ENCODE measurements around the gene HLA-A.
"Not testable (repeated sequence)": the region's sequence is repeated elsewhere in the genome, so short reads cannot be mapped to it uniquely, and the experiment has no call there.

HLA-A gene

GRCh38 chr6:29924287-29924686 is 18.0 kb upstream of the HLA-A start:
- peaks cover 10% of the 10 kb centered on the region for H3K4me1 ChIP-seq (ENCODE audit: control insufficient read depth, insufficient read depth, low read length)
- no peaks in the 10 kb centered on the region for H3K27me3 ChIP-seq (ENCODE audit: control insufficient read depth, insufficient read depth, low read length)
- H3K9ac ChIP-seq (ENCODE audit: low read length), result no peak overlapping the region
- H3K36me3 ChIP-seq (ENCODE audit: control insufficient read depth, insufficient read depth, low read length), result no peaks in the 10 kb centered on the region
- no peaks in the 10 kb centered on the region for H3K9me3 ChIP-seq (ENCODE audit: control insufficient read depth, low read length)
- H3K4me3 ChIP-seq (ENCODE audit: low read length), result no peak overlapping the region

- Histone ChIP-seq H3K9me3 (ENCODE audit: control insufficient read depth, low read length) (no peaks in the 10 kb centered on the region), H3K9ac (ENCODE audit: low read length) (no peak overlapping the region), H3K4me3 (ENCODE audit: low read length) (no peak overlapping the region), H3K36me3 (ENCODE audit: control insufficient read depth, insufficient read depth, low read length) (no peaks in the 10 kb centered on the region), H3K27me3 (ENCODE audit: control insufficient read depth, insufficient read depth, low read length) (no peaks in the 10 kb centered on the region), H3K4me1 (ENCODE audit: control insufficient read depth, insufficient read depth, low read length) (peaks cover 10% of the 10 kb centered on the region)
Observed at GRCh38 chr6:29924731-29925130, 17.6 kb upstream of the HLA-A start.

- no peaks in the 10 kb centered on the region for H3K9me3 ChIP-seq (ENCODE audit: control insufficient read depth, low read length)
- H3K9ac ChIP-seq (ENCODE audit: low read length), result peak overlapping the region; percentile 98
- no peak overlapping the region for H3K4me3 ChIP-seq (ENCODE audit: low read length)
- H3K4me1 ChIP-seq (ENCODE audit: control insufficient read depth, insufficient read depth, low read length), result peaks cover 10% of the 10 kb centered on the region
- no peaks in the 10 kb centered on the region for H3K27me3 ChIP-seq (ENCODE audit: control insufficient read depth, insufficient read depth, low read length)
- H3K36me3 ChIP-seq (ENCODE audit: control insufficient read depth, insufficient read depth, low read length), result no peaks in the 10 kb centered on the region
Observed at GRCh38 chr6:29925321-29925720, 17.0 kb upstream of the HLA-A start.

GRCh38 chr6:29925727-29926412 is 16.5 kb upstream of the HLA-A start:
- Histone ChIP-seq H3K4me3 (ENCODE audit: low read length) (peak overlapping the region; percentile 17), H3K36me3 (ENCODE audit: control insufficient read depth, insufficient read depth, low read length) (no peaks in the 10 kb centered on the region), H3K4me1 (ENCODE audit: control insufficient read depth, insufficient read depth, low read length) (peaks cover 10% of the 10 kb centered on the region), H3K27me3 (ENCODE audit: control insufficient read depth, insufficient read depth, low read length) (no peaks in the 10 kb centered on the region), H3K9me3 (ENCODE audit: control insufficient read depth, low read length) (no peaks in the 10 kb centered on the region), H3K9ac (ENCODE audit: low read length) (peak overlapping the region; percentile 98)

- Histone ChIP-seq H3K4me3 (ENCODE audit: low read length) (peak overlapping the region; percentile 17), H3K9ac (ENCODE audit: low read length) (peak overlapping the region; percentile 98), H3K27me3 (ENCODE audit: control insufficient read depth, insufficient read depth, low read length) (no peaks in the 10 kb centered on the region), H3K4me1 (ENCODE audit: control insufficient read depth, insufficient read depth, low read length) (peaks cover 10% of the 10 kb centered on the region), H3K36me3 (ENCODE audit: control insufficient read depth, insufficient read depth, low read length) (no peaks in the 10 kb centered on the region), H3K9me3 (ENCODE audit: control insufficient read depth, low read length) (no peaks in the 10 kb centered on the region)
Observed at GRCh38 chr6:29926413-29927274, 15.7 kb upstream of the HLA-A start.

- Histone ChIP-seq H3K9ac (ENCODE audit: low read length) (peak overlapping the region; percentile 98), H3K36me3 (ENCODE audit: control insufficient read depth, insufficient read depth, low read length) (no peaks in the 10 kb centered on the region), H3K4me3 (ENCODE audit: low read length) (peak overlapping the region; percentile 17)
Observed at GRCh38 chr6:29927275-29927569, 15.1 kb upstream of the HLA-A start.

GRCh38 chr6:29927841-29928388 is 14.4 kb upstream of the HLA-A start:
- Histone ChIP-seq H3K36me3 (ENCODE audit: control insufficient read depth, insufficient read depth, low read length) (no peaks in the 10 kb centered on the region), H3K4me1 (ENCODE audit: control insufficient read depth, insufficient read depth, low read length) (peaks cover 10% of the 10 kb centered on the region), H3K4me3 (ENCODE audit: low read length) (no peak overlapping the region), H3K9ac (ENCODE audit: low read length) (peak overlapping the region; percentile 98), H3K27me3 (ENCODE audit: control insufficient read depth, insufficient read depth, low read length) (no peaks in the 10 kb centered on the region), H3K9me3 (ENCODE audit: control insufficient read depth, low read length) (no peaks in the 10 kb centered on the region)

More at GRCh38 chr6:29927275-29927569, 15.1 kb upstream of the HLA-A start:
- Histone ChIP-seq H3K4me1 (ENCODE audit: control insufficient read depth, insufficient read depth, low read length) (peaks cover 10% of the 10 kb centered on the region), H3K27me3 (ENCODE audit: control insufficient read depth, insufficient read depth, low read length) (no peaks in the 10 kb centered on the region), H3K9me3 (ENCODE audit: control insufficient read depth, low read length) (no peaks in the 10 kb centered on the region)

- H3K9me3 ChIP-seq (ENCODE audit: control insufficient read depth, low read length); H3K36me3 ChIP-seq (ENCODE audit: control insufficient read depth, insufficient read depth, low read length); H3K27me3 ChIP-seq (ENCODE audit: control insufficient read depth, insufficient read depth, low read length); H3K4me3 ChIP-seq (ENCODE audit: low read length); H3K9ac ChIP-seq (ENCODE audit: low read length): not testable (repeated sequence)
- peaks cover 10% of the 10 kb centered on the region for H3K4me1 ChIP-seq (ENCODE audit: control insufficient read depth, insufficient read depth, low read length)
Observed at GRCh38 chr6:29930047-29930446, 12.3 kb upstream of the HLA-A start.

GRCh38 chr6:29933955-29934354 is 8.4 kb upstream of the HLA-A start:
- no peaks in the 10 kb centered on the region for H3K9me3 ChIP-seq (ENCODE audit: control insufficient read depth, low read length)
- no peaks in the 10 kb centered on the region for H3K36me3 ChIP-seq (ENCODE audit: control insufficient read depth, insufficient read depth, low read length)

GRCh38 chr6:29935273-29935955 is 6.9 kb upstream of the HLA-A start:
- Histone ChIP-seq H3K9me3 (ENCODE audit: control insufficient read depth, low read length) (no peaks in the 10 kb centered on the region), H3K4me1 (ENCODE audit: control insufficient read depth, insufficient read depth, low read length) (no peaks in the 10 kb centered on the region), H3K9ac (ENCODE audit: low read length) (no peak overlapping the region), H3K27me3 (ENCODE audit: control insufficient read depth, insufficient read depth, low read length) (no peaks in the 10 kb centered on the region), H3K4me3 (ENCODE audit: low read length) (no peak overlapping the region), H3K36me3 (ENCODE audit: control insufficient read depth, insufficient read depth, low read length) (no peaks in the 10 kb centered on the region)

More at GRCh38 chr6:29933955-29934354, 8.4 kb upstream of the HLA-A start:
- Histone ChIP-seq H3K4me1 (ENCODE audit: control insufficient read depth, insufficient read depth, low read length) (no peaks in the 10 kb centered on the region), H3K9ac (ENCODE audit: low read length) (no peak overlapping the region), H3K4me3 (ENCODE audit: low read length) (no peak overlapping the region), H3K27me3 (ENCODE audit: control insufficient read depth, insufficient read depth, low read length) (no peaks in the 10 kb centered on the region)

- H3K9ac ChIP-seq (ENCODE audit: low read length), result no peak overlapping the region
- H3K9me3 ChIP-seq (ENCODE audit: control insufficient read depth, low read length), result no peaks in the 10 kb centered on the region
- peaks cover 6% of the 10 kb centered on the region for H3K4me1 ChIP-seq (ENCODE audit: control insufficient read depth, insufficient read depth, low read length)
- no peaks in the 10 kb centered on the region for H3K36me3 ChIP-seq (ENCODE audit: control insufficient read depth, insufficient read depth, low read length)
- H3K4me3 ChIP-seq (ENCODE audit: low read length), result no peak overlapping the region
- no peaks in the 10 kb centered on the region for H3K27me3 ChIP-seq (ENCODE audit: control insufficient read depth, insufficient read depth, low read length)
Observed at GRCh38 chr6:29938746-29939508, 3.4 kb upstream of the HLA-A start.

Measured in mucosa of stomach (tissue), 1 donor.